ENCODE data around the gene CALD1.

- TF ChIP-seq CTCF (conservative IDR thresholded peaks at IDR 0.05 in 1 of 2, IDR thresholded peaks at IDR 0.05 in 1 of 2; ENCODE audit: extremely low read depth in 1 of 2, insufficient read depth in 1 of 2, low read depth in 1 of 2, low read length in 2 of 2), result no peak
- TF ChIP-seq EZH2 (IDR thresholded peaks at IDR 0.05; ENCODE audit: borderline replicate concordance, low read length), result no peak
These were observed 127.6 kb downstream of the CALD1 start for GRCh38 chr7:134907000-134907399.

Data from mammary epithelial cell (primary cell).